GM21528 (cell line): Measurements from ENCODE around the gene CRP.
"Not testable (repeated sequence)": the region's sequence is repeated elsewhere in the genome, so short reads cannot be mapped to it uniquely, and the experiment has no call there.

Experiments used
- ATAC-seq: cut with Tn5 transposase; IDR thresholded peaks from one replicate; pipeline ENCODE4 v1.9.1; 2021; ENCODE audit warnings: mild to moderate bottlenecking, moderate library complexity; ENCODE audit not compliant: unreplicated experiment, low FRiP score

The CRP gene, protein sequence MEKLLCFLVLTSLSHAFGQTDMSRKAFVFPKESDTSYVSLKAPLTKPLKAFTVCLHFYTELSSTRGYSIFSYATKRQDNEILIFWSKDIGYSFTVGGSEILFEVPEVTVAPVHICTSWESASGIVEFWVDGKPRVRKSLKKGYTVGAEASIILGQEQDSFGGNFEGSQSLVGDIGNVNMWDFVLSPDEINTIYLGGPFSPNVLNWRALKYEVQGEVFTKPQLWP

DNA sequence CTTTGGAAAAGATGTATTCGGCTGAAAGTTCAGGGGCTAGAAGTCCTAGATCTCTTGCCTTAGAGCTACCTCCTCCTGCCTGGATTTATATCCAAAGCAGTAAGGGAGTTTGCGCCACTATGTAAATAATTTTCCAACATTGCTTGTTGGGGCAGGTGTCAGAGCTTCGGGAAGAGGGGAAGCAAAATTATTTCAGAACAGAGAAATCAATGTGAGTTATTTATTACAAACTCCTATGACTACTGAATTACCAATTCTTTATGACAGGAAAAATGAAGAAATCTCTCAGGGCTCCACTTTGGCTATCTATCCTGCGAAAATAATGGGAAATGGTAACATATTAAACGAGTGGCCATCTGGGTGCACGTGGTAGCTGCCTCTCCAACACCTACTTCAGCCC is at the start of gene CRP:
Gene CRP (minus strand): TSS at position 61 of the 400 bp plus-strand sequence. CDS start 104 bp downstream, outside the sequence.
- ATAC-seq, result no peak

DNA sequence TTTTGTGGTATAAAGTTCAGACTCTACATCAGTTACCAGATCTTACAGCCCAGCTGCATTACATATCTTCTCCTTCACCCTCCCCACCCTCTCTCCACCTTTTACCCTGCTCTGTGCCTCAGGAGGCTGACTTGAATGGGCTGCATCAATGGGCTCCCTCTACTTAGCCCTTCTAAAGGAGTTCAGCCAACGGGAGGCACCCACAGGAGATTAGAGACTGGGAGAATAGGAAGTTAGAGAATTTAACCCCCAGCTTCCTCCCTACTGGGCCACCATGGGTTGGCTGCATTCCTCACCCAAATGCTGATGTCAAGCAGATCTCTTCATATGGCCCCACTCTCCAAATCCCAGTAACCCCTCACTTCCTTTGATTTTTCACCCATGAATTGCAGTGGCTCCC is 49.3 kb upstream of the CRP start:
- ATAC-seq, result no peak

DNA sequence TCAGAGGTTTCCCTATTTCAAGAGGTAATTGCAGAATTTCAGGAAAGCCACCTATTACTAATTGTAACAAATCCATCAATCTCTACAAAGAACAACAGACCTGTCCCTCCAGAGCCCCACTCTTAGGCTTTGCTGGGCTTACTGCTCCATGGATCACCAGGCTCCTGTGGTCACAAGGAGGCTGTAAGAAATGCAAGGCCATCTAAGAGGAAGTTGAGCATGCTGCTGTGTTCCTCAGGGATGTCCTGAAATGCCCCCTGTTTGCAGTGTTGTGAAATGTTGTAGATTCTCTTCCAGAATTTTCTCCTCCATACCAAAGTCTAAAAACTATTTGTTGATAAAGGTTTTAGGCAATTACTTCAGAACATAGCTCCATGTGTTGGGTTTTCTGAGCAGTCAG is 42.0 kb upstream of the CRP start:
- ATAC-seq, result no peak

DNA sequence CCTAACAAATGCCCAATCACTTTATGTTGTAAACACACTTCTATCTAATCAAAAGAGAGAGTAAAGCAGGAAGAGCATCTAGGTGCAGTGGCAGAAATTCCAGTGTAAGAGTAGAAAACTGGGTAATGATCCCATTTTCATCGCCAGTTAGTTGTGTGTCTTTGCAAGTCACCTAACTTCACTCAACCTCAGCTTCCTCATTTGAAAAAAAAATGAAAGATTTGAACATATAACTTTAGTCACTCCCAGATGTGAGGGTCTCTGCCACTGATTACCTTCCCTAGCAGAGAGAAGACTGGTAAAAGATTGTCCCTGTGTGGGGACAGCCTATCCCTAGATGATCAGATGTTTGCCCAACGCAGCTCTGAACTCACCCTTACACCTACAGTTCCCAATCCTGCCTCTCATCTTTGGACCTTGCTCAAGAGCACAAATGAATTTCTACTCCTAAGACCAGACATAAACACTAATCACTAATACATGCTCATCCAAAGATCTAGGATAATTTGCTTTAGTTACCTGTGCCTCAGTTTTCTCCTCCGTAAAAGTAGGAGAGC is 41.1 kb upstream of the CRP start:
- no peak for ATAC-seq

DNA sequence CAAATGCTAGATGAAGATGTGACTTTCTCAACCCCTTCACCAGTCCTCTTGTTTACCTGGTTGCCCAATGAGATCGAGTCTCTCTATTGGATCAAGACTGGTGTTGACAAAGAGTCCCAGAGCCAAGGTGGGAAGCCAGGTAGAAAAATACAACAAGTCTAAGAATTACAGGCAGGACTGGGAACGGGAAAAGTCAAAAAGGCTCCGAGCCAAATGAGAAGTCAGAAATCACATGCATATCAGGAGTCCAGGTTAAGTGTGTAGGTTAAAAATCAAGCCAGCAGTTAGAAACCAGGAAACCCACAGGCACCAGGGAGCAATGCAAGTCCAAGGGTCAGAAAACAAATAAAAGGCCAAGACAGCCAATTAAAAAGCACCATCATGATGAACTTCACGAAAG is 39.0 kb upstream of the CRP start:
- no peak for ATAC-seq

DNA sequence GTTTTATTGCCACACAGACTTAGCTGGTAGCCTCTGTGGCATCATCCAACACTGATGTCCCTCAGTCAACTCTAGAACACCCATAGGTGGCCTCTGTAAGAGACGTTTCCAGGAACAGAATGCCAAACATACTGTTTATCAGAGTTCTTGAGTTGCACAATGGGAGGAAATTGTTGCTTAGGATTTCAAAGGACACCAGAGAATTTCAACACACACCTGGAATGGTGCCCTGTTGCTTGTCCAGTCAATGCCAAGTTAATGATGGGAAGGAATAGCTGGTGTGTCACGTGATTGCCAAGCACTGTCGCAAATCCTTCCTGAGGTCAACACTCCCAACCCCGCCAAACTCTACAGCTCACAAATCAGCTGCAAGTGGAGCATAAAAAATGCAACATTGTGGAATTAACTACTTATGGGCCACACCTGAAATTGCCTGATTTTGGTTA is 37.8 kb upstream of the CRP start:
- ATAC-seq, result no peak

DNA sequence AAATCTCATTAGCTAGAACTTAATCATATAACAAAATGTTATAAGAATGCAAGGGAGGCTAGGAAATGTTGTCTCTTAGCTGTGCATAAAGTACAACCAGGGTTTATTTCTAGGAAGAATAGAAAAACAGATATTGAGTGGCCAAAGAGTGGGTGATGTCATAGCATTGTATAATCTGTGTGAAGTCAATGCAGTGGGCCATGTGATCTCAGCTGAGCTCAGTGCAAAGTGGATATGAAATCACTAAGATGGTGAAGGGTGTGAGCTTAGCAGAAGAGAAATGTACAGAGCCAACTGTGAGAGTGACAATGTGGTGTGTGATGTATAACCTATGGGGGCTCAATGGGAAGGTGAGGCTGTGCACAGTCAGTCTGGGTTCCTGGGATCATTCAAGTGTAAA is 36.6 kb upstream of the CRP start:
- ATAC-seq, result no peak

DNA sequence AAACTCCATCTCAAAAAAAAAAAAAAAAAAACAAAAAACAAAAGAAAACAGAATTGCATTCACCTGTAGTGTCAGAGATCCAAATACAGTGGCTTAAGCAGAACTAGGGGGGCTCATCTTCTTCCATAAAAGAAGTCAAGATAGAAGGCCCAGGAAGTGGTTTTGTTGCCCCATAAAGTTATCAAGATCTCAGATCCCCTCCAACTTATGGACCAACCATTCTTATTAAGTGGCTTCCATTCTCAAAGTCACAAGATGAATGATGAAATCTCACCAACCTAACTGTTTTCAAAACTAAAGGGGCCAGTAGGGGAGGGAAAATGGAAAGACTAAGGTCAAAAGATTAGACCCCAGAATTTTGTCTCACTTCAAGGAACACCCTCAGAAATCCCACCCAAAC is 36.2 kb upstream of the CRP start:
- ATAC-seq, result no peak

DNA sequence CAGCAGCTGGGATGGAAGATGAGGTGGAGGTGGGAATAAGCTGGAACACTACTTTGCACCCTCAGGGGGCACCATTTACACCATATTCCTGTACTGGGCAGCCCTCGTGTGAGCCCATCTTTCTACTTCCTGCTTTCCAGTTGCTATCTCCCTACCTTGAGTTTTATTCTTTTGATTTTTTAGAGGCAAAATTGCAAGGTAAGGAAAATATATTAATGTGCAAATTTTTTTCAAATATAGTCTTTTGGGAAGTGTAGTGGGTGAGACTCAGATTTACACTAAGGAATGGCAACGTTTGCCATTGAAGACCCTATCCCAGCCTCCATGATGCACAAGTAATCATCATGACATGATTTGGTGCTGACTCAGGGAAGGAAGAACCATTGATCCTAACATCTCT is 35.2 kb upstream of the CRP start:
- ATAC-seq, result no peak

DNA sequence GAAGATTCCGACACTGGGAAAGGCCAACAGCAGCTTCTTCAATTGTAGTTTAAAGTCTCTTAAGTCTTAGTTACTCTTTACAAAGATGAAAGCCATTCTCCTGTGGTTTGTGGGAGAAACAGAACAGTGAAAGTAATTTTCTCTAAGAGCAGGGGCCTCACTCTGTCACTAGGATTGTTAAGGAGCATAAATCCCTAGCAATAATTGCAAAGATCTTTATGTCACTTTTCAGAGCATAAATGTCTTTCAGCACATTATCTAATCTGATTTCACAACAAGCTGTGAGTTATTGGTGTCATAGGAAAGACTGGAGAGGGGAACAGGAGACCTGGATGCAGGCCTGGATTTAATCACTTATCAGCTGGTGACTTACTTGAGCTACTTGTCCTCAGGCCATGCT is 34.0 kb upstream of the CRP start:
- no peak for ATAC-seq

DNA sequence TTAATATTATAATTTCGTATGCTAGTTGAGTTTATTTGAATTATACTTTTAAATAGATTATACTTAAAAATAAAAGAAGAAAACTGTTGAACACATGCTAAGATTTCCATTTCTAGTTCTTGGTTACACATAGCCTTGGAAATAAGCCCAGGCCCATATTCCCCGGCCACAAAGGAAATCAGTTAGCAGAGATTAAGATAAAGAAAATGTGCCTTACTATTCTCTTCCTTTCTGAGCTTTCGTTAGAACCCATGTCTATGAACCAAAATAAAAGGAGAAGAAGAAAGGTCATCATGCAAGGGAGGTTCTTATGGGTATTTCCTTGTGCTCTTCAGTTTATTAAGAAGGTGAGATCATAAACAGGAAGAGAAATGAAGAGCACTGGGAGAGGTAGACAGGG is 32.3 kb upstream of the CRP start:
- no peak for ATAC-seq

DNA sequence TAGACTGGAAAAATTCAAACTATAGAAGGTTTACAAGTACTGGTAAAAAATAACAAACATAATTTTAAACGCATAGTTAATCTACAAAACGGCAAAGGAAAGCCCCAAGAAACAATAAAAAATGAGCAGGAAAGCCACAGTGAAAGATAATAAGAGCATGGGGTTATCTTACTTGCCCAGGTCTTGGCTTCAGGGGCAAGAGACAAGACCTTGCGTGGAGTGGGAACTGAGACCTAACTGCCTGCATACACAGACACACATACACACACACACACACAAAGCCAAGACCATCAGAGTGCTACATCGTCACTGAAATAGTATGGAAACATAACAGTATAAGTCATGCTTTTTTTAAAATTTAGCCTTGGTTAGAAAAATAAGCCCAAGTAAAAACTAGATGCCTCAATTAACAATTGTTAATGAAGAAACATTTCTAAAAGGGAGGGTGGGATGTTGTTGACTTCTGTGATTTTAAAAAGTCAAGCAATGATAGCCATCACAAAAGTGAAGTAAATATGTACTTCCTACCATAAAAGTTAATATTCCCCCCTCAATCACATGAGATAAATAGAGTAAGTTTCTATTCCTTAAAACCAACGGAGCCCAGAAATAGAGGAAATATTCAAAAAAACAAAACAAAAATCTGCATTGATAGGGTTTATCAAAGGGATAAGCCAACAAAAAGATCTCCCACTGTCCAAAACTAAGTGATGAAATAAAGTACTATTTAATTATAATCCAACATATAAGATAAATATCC is 29.4 kb upstream of the CRP start:
- ATAC-seq, result no peak

DNA sequence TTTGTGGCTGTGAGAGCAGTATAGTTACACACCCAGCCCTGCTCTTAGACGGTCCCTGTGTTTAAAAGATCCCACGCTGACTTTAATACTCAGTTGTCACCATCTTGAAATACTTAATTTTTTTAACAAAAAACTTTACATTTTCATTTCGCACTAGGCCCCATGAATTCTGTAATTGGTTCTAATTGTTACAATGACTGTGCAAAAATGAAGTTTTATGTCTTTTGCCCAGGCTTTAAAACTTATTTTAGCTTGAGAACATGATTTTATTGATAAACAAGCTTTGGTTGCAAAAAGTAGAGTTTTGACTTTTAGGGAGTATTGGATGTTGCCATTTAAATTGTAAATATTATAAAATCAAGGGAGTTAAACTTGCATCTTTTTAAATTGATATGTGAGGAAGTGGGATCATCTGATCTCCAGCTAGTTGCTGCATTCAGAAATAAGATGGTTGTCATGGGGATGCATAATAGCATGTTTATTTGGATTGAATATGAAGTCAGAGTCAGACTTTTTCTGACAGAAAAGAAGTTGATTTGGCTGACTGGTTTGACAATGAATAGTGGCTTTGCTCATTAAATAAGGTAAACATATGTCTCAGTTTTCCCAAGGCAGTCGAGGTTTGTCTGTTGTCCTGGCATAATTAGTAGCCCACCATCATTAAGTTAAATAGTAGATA is 23.0 kb upstream of the CRP start:
- ATAC-seq, result no peak

DNA sequence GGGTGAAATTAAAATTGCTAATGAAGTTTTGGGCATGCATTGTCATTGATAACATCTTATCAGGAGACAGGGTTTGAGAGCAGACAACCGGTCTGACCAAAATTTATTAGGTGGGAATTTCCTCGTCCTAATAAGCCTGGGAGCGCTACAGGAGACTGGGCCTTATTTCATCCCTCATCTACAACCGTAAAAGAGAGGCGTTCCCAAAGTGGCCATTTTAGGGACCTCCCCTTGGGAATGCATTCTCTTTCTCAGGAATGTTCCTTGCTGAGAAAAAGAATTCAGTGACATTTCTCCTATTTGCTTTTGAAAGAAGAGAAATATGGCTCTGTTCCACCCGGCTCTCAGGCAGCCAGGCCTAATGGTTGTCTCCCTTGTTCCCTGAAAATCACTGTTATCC is 8.8 kb upstream of the CRP start:
- not testable (repeated sequence) for ATAC-seq

DNA sequence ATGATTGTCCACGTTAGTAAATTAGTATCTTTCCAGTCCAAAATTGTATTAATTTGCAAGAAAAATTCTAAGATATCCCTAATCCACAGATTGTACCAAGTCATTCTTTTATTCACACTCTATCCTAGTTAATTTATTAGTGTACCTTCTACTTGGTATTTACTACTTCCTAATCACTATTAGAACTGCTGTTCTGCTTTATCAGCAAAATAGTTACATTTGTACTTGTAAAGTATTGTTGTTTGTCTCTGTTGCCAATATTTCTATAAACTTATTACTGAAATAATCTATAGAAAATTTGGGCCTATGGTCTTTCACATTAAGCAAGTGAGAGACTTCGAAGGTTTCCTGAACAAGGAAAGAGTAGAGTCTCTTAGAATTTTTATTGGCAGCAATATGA is 5.6 kb upstream of the CRP start:
- ATAC-seq, result no peak

DNA sequence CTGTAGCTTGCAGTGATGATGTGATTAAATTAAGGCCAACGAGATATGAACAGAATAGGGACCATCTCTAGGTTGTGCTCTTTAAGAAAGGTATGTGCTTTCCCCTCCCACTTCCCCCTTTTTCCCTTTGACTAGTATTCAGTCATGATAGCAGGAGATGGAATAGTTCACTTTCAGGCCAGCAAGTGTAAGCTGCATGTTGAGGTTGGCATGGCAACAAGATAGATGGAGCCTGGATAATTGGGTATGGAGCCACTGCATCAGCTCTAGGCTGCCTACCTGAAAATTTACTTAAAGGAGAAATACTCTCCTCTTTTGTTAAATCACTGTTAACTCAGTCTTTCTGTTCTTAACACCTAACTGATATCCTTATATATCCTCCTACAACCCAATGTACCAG is 1.5 kb upstream of the CRP start:
- ATAC-seq, result no peak

DNA sequence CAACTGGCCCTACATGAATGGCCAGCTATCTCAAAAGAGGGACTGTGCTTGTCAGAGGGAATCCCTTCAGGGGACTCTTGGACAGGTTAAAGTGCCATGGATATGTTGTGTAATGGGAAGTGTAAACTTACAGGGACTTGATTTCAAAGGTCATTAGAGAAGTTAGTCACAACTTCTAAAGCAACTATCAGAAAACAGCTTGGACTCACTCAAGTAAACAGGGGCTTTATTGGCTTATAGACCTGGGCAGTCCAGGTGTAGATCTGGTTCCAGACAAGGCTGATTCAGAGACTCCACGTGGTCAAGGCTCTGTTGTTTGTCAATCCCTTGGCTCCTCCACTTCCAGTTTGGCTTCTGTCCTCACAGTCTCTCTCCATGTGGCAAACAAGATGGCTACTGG is 2.3 kb downstream of the CRP start:
- no peak for ATAC-seq

DNA sequence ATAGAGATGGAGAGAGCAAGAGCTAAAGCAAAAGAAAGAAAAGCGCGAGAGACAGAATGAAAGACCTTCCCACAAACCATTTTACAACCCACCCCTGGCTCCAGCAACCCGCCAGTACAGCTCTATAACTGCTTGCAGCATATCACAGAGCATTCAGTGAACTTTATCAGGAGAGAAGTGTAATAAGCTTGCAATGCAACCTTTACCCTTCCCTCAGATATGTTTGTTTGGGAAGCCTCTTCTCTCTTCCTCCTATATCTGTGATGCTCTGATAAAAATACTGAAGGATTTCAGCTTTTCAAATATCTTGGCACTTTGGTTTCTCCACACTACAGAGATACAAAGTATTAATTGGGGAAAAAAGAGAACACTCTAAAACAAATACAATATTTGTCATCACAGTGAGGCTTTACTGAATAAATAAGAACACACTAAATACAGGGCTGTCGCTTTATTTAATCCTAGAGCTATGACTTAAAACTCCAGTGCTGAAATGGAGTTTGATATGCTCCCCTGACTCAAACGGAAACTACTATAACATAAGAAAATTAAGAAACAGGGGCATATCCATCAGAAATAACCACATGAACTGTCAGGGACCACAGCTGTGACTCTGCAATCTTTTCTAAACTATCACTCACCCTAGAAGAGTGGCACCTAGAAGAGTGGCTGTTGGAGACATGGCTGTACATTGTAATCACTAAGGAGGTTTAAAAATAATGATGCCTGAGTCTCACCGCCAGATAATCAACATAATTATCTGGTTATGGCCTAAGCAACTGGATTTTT is 6.7 kb downstream of the CRP start:
- ATAC-seq, result no peak

DNA sequence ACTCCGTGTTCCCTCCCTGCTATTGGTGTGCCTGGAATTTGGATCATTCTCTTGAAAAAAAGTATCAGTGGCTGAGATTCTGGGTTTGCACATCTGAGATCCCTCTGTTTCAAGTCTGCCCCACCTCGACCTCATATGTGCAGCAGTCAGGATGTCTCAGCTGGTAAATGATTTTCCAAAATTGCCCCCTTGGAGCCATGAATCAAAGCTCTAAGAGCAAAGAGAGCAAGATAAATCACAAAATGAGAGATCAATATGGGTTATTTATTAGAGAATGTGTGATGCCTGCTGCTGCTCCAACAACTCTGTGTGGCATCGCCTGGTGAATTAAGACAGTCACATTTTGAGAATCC is 8.5 kb downstream of the CRP start:
- no peak for ATAC-seq

DNA sequence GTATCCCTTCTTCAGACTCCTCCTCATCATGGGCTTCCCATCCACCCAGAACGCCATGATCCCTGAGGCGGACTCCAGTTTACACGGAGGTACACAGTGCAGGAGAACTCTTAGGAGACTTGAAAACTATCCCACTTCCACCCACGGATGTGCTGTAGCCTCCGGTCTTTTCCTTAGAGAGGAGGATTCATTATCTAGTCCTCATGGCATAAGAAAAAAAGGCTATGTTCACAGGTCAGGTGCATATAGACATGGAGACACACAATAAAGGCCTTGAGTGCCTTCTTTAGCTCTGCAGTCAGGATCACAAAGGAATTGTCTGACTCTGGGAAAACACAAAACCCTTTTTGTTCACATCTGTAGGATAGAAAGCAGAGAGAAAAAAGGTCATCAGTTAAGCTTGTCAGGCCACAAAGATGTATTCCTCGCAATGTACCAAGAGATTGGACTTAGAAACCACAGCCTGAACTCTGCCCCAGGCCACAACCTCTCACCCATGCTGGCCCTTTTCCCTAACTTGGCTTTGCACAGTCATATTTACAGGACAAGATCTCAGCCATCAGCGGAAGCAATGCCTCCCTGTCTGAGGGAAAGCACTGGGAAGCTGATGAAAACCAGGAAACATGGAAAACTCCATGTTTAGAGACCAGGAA is 9.0 kb downstream of the CRP start:
- no peak for ATAC-seq
